Measurements from ENCODE around the gene SLCO4C1.

DNA sequence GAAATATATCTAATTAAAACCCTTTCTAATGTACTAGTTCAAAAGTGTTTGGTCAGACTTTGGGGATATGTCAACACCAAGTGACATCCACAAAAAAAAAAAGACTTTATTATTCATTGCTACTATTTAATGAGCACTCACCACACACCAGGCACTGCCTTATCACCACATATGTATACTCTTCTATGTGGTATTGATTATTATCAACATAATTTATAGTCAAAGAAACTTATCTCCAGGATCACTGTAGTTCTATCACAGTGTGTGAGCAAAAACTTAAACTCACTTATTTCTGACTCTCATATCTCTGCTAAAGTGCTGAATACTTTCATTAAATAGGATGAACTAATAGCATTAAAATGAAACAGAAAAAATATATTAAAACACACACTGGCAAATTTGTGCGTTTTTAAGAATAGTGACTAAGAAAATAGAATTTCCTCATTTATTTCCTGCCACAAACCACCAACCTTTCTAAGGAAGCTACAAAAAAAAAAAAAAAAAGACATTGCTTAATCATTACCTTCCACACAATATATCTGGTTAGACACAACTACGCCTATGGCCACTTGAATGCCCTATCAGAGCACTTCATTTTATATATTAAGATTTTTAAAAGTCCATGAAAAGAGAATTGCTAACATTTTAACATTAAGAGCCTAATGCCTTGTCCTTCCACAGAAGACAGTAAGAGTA is 12.8 kb downstream of the SLCO4C1 start:
- TF ChIP-seq CBFB (CRISPR knock-in tag; IDR thresholded peaks at IDR 0.05) = no peak
- TF ChIP-seq, protein P1, sequence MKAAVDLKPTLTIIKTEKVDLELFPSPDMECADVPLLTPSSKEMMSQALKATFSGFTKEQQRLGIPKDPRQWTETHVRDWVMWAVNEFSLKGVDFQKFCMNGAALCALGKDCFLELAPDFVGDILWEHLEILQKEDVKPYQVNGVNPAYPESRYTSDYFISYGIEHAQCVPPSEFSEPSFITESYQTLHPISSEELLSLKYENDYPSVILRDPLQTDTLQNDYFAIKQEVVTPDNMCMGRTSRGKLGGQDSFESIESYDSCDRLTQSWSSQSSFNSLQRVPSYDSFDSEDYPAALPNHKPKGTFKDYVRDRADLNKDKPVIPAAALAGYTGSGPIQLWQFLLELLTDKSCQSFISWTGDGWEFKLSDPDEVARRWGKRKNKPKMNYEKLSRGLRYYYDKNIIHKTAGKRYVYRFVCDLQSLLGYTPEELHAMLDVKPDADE (conservative IDR thresholded peaks at IDR 0.05; ENCODE audit: control insufficient read depth, low read depth, low read length) = no peak
- TF ChIP-seq, protein P2, sequence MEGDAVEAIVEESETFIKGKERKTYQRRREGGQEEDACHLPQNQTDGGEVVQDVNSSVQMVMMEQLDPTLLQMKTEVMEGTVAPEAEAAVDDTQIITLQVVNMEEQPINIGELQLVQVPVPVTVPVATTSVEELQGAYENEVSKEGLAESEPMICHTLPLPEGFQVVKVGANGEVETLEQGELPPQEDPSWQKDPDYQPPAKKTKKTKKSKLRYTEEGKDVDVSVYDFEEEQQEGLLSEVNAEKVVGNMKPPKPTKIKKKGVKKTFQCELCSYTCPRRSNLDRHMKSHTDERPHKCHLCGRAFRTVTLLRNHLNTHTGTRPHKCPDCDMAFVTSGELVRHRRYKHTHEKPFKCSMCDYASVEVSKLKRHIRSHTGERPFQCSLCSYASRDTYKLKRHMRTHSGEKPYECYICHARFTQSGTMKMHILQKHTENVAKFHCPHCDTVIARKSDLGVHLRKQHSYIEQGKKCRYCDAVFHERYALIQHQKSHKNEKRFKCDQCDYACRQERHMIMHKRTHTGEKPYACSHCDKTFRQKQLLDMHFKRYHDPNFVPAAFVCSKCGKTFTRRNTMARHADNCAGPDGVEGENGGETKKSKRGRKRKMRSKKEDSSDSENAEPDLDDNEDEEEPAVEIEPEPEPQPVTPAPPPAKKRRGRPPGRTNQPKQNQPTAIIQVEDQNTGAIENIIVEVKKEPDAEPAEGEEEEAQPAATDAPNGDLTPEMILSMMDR (IDR thresholded peaks at IDR 0.05 in 2 of 3, conservative IDR thresholded peaks at IDR 0.05 in 1 of 3; ENCODE audit: insufficient read depth in 2 of 3, low read depth in 1 of 3, low read length in 3 of 3) = no peak
- no peak for TF ChIP-seq CBX3 (IDR thresholded peaks at IDR 0.05; ENCODE audit: borderline replicate concordance in 1 of 2, low read length in 2 of 2)
- no peak for TF ChIP-seq POLR2A (conservative IDR thresholded peaks at IDR 0.05)
- no peak for TF ChIP-seq CEBPB (tag; IDR thresholded peaks at IDR 0.05)
- TF ChIP-seq MTA3 (IDR thresholded peaks at IDR 0.05; ENCODE audit: borderline replicate concordance) = no peak
- no peak for TF ChIP-seq ZEB2 (IDR thresholded peaks at IDR 0.05)
- TF ChIP-seq, protein P3, sequence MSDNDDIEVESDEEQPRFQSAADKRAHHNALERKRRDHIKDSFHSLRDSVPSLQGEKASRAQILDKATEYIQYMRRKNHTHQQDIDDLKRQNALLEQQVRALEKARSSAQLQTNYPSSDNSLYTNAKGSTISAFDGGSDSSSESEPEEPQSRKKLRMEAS (CRISPR knock-in tag; IDR thresholded peaks at IDR 0.05) = no peak

Measured in K562 (cell line).